Measurements from ENCODE around the gene TEDC2. TPM values are rescaled to one million over a fixed set of nuclear protein-coding genes. Genes with fewer than 3 reads are reported as not detected.

The TEDC2 gene
- total and polyA plus RNA-seq, 5 donors: 0.58 to 2.2 (median 1.5) TPM

- ATAC-seq: no peak
- Histone ChIP-seq H3K9me3 (ENCODE audit: control insufficient read depth, low read length) (no peaks in the 10 kb centered on the region), H3K4me3 (ENCODE audit: low read length) (no peak overlapping the region), H3K27me3 (ENCODE audit: control insufficient read depth, insufficient read depth) (no peaks in the 10 kb centered on the region), H3K4me1 (ENCODE audit: control insufficient read depth, insufficient read depth, low read length) (no peaks in the 10 kb centered on the region), H3K27ac (ENCODE audit: low read length) (no peak overlapping the region)
- 75% methylated on average over 15 of the region's 15 CpGs for WGBS
- DNase-seq: peak in 1 of 3 donors; percentile 35
- intact Hi-C loops (cut with DNase I): no loop called here
Measured at GRCh38 chr16:2487903-2488531, 28.1 kb downstream of the TEDC2 start.

GRCh38 chr16:2489581-2489980 lies 29.7 kb downstream of the TEDC2 start:
- ATAC-seq (no peak), DNase-seq (peak in 1 of 3 donors; percentile 49)
- Histone ChIP-seq H3K4me3 (ENCODE audit: low read length) (no peak overlapping the region), H3K9me3 (ENCODE audit: control insufficient read depth, low read length) (no peaks in the 10 kb centered on the region), H3K27me3 (ENCODE audit: control insufficient read depth, insufficient read depth) (no peaks in the 10 kb centered on the region), H3K4me1 (ENCODE audit: control insufficient read depth, insufficient read depth, low read length) (no peaks in the 10 kb centered on the region), H3K27ac (ENCODE audit: low read length) (no peak overlapping the region)
- intact Hi-C loops (cut with DNase I): no loop called here
- 93% methylated on average over 16 of the region's 16 CpGs for WGBS

- Histone ChIP-seq H3K27me3 (ENCODE audit: control insufficient read depth, insufficient read depth) (no peaks in the 10 kb centered on the region), H3K4me1 (ENCODE audit: control insufficient read depth, insufficient read depth, low read length) (no peaks in the 10 kb centered on the region), H3K27ac (ENCODE audit: low read length) (no peak overlapping the region), H3K9me3 (ENCODE audit: control insufficient read depth, low read length) (no peaks in the 10 kb centered on the region), H3K4me3 (ENCODE audit: low read length) (no peak overlapping the region)
- ATAC-seq (no peak), DNase-seq (peak in 1 of 3 donors; percentile 36)
- intact Hi-C loops (cut with DNase I): loop anchor here in 1 of 4 donors (10.0 kb wide), 1 partner anchor 156 kb away; no protein-coding TSS in a partner anchor
- 90% methylated on average over 23 of the region's 23 CpGs for WGBS
Measured at GRCh38 chr16:2490190-2491105, 30.5 kb downstream of the TEDC2 start.

GRCh38 chr16:2492292-2492691 lies 32.4 kb downstream of the TEDC2 start:
- Histone ChIP-seq H3K4me1 (ENCODE audit: control insufficient read depth, insufficient read depth, low read length) (no peaks in the 10 kb centered on the region), H3K4me3 (ENCODE audit: low read length) (no peak overlapping the region), H3K27ac (ENCODE audit: low read length) (no peak overlapping the region), H3K27me3 (ENCODE audit: control insufficient read depth, insufficient read depth) (no peaks in the 10 kb centered on the region), H3K9me3 (ENCODE audit: control insufficient read depth, low read length) (no peaks in the 10 kb centered on the region)
- no peak for ATAC-seq
- DNase-seq: peak in 1 of 3 donors; percentile 23
- intact Hi-C loops (cut with DNase I): loop anchor here in 1 of 4 donors (10.0 kb wide), 1 partner anchor 157 kb away; no protein-coding TSS in a partner anchor
- 92% methylated on average over 13 of the region's 13 CpGs for WGBS

- DNase-seq: peak in 1 of 3 donors; percentile 32
- 88% methylated on average over 6 of the region's 6 CpGs for whole genome bisulfite sequencing
- no peak for ATAC-seq
Measured at GRCh38 chr16:2493605-2494004, 33.7 kb downstream of the TEDC2 start.

GRCh38 chr16:2494616-2495015 lies 34.7 kb downstream of the TEDC2 start:
- DNase-seq: no peak
- H3K9me3 ChIP-seq (ENCODE audit: control insufficient read depth, low read length): no peaks in the 10 kb centered on the region
- H3K4me1 ChIP-seq (ENCODE audit: control insufficient read depth, insufficient read depth, low read length): peaks cover 10% of the 10 kb centered on the region
- no peak overlapping the region for H3K27ac ChIP-seq (ENCODE audit: low read length)
- 82% methylated on average over 5 of the region's 5 CpGs for WGBS
- ATAC-seq: no peak
- intact Hi-C loops (cut with DNase I): loop anchor here in 1 of 4 donors (10.0 kb wide), 1 partner anchor 160 kb away; no protein-coding TSS in a partner anchor
- H3K4me3 ChIP-seq (ENCODE audit: low read length): no peak overlapping the region
- no peaks in the 10 kb centered on the region for H3K27me3 ChIP-seq (ENCODE audit: control insufficient read depth, insufficient read depth)

More at GRCh38 chr16:2493605-2494004, 33.7 kb downstream of the TEDC2 start:
- intact Hi-C loops (cut with DNase I): loop anchor here in 1 of 4 donors (10.0 kb wide), 1 partner anchor 159 kb away; no protein-coding TSS in a partner anchor
- H3K9me3 ChIP-seq (ENCODE audit: control insufficient read depth, low read length): no peaks in the 10 kb centered on the region
- no peak overlapping the region for H3K27ac ChIP-seq (ENCODE audit: low read length)
- H3K27me3 ChIP-seq (ENCODE audit: control insufficient read depth, insufficient read depth): no peaks in the 10 kb centered on the region
- peaks cover 9% of the 10 kb centered on the region for H3K4me1 ChIP-seq (ENCODE audit: control insufficient read depth, insufficient read depth, low read length)
- no peak overlapping the region for H3K4me3 ChIP-seq (ENCODE audit: low read length)

- Histone ChIP-seq H3K27me3 (ENCODE audit: control insufficient read depth, insufficient read depth) (no peaks in the 10 kb centered on the region), H3K4me3 (ENCODE audit: low read length) (no peak overlapping the region), H3K4me1 (ENCODE audit: control insufficient read depth, insufficient read depth, low read length) (peaks cover 10% of the 10 kb centered on the region), H3K27ac (ENCODE audit: low read length) (no peak overlapping the region), H3K9me3 (ENCODE audit: control insufficient read depth, low read length) (no peaks in the 10 kb centered on the region)
- WGBS: 96% methylated on average over 5 of the region's 5 CpGs
- peak in 1 of 3 donors; percentile 2 for DNase-seq
- intact Hi-C loops (cut with DNase I): loop anchor here in 1 of 4 donors (10.0 kb wide), 1 partner anchor 160 kb away; no protein-coding TSS in a partner anchor
- ATAC-seq: no peak
Measured at GRCh38 chr16:2495041-2495440, 35.1 kb downstream of the TEDC2 start.

- intact Hi-C loops (cut with DNase I): loop anchor here in 1 of 4 donors (10.0 kb wide), 1 partner anchor 162 kb away; no protein-coding TSS in a partner anchor
- DNase-seq (peak in 1 of 3 donors; percentile 60), ATAC-seq (no peak)
- 94% methylated on average over 62 of the region's 62 CpGs for WGBS
- Histone ChIP-seq H3K4me3 (ENCODE audit: low read length) (no peak overlapping the region), H3K27me3 (ENCODE audit: control insufficient read depth, insufficient read depth) (no peaks in the 10 kb centered on the region), H3K27ac (ENCODE audit: low read length) (no peak overlapping the region), H3K4me1 (ENCODE audit: control insufficient read depth, insufficient read depth, low read length) (peaks cover 10% of the 10 kb centered on the region), H3K9me3 (ENCODE audit: control insufficient read depth, low read length) (no peaks in the 10 kb centered on the region)
Measured at GRCh38 chr16:2496223-2497115, 36.6 kb downstream of the TEDC2 start.

- H3K9me3 ChIP-seq (ENCODE audit: control insufficient read depth, low read length): no peaks in the 10 kb centered on the region
- peak; percentile 60 to 71 for ATAC-seq
- intact Hi-C loops (cut with DNase I): loop anchor here in 1 of 4 donors (10.0 kb wide), 1 partner anchor 162 kb away; no protein-coding TSS in a partner anchor
- H3K27me3 ChIP-seq (ENCODE audit: control insufficient read depth, insufficient read depth): no peaks in the 10 kb centered on the region
- 36% methylated on average over 21 of the region's 21 CpGs for WGBS
- H3K4me3 ChIP-seq (ENCODE audit: low read length): no peak overlapping the region
- H3K4me1 ChIP-seq (ENCODE audit: control insufficient read depth, insufficient read depth, low read length): peaks cover 12% of the 10 kb centered on the region
- no peak overlapping the region for H3K27ac ChIP-seq (ENCODE audit: low read length)
- DNase-seq: peak; percentile 87 to 94 (median 94)
Measured at GRCh38 chr16:2497116-2497630, 37.3 kb downstream of the TEDC2 start.
